B cell (primary cell): Measurements from ENCODE around the gene COL11A1. TPM values are rescaled to one million over a fixed set of nuclear protein-coding genes. Genes with fewer than 3 reads are reported as not detected.

Experiments used
- ATAC-seq: fragments of 200-7000 bp; cut with Tn5 transposase; one replicate; pipeline ENCODE4 v1.10.0; 2021; ENCODE audit warnings: low read depth, mild to moderate bottlenecking, moderate number of reproducible peaks, moderate library complexity
- CTCF ChIA-PET: fragments of 350-600 bp; sonication (Branson Sonifier 250); formaldehyde crosslinking; loops from one replicate; lab custom pipeline; 2021; ENCODE audit warnings: antibody characterized with exemption, inconsistent platforms; lab: Charles Lee
- POLR2A ChIA-PET: fragments of 350-600 bp; sonication (Branson Sonifier 250); formaldehyde crosslinking; loops from one replicate; lab custom pipeline; 2021; ENCODE audit warnings: antibody characterized with exemption; lab: Charles Lee
- DNase-seq: peaks from one replicate; pipeline ENCODE4 v3.0.0; 2013
- H2AFZ ChIP-seq: 2 replicates; pipeline ENCODE4 v1.6.1; 2012; ENCODE audit warnings: mild to moderate bottlenecking, low read depth, low read length; ENCODE audit not compliant: insufficient read depth, poor library complexity, severe bottlenecking
- H3K27ac ChIP-seq, 2 donors: 1 replicate in 1 of 2; 2 replicates in 1 of 2; pipeline ENCODE4 v1.5.1; 2012 to 2013; ENCODE audit warnings: low read length in 2 of 2, mild to moderate bottlenecking in 2 of 2, moderate library complexity in 1 of 2
- H3K27me3 ChIP-seq, 4 experiments: fragments of 200-600 bp in 1 of 4; sonication (generic) in 1 of 4; replicated peaks in 1 of 4; 1 replicate in 2 of 4; 2 replicates in 2 of 4; pipeline versions ENCODE4 v1.6.1 to v1.7.0; 2013 to 2016; ENCODE audit warnings: low read length in 3 of 4, mild to moderate bottlenecking in 2 of 4, mixed read lengths in 1 of 4, moderate library complexity in 1 of 4; ENCODE audit not compliant: insufficient read depth in 4 of 4, control insufficient read depth in 3 of 4; ENCODE audit errors: control extremely low read depth in 1 of 4
- H3K36me3 ChIP-seq, 2 experiments: replicated peaks in 1 of 2; 1 replicate in 1 of 2; 2 replicates in 1 of 2; pipeline versions ENCODE4 v1.6.1 to v1.7.1; 2013; ENCODE audit warnings: low read length in 1 of 2; ENCODE audit not compliant: insufficient read depth in 2 of 2, control insufficient read depth in 1 of 2; ENCODE audit errors: control extremely low read depth in 1 of 2, extremely low read depth in 1 of 2
- H3K4me1 ChIP-seq, 2 donors: fragments of 200-600 bp in 1 of 2; sonication (generic) in 1 of 2; 1 replicate in 1 of 2; 2 replicates in 1 of 2; pipeline versions ENCODE4 v1.5.1 to v1.6.1; 2013 to 2017; ENCODE audit warnings: low read length in 2 of 2; ENCODE audit not compliant: control insufficient read depth in 2 of 2, insufficient read depth in 2 of 2
- H3K4me2 ChIP-seq: replicated peaks from 2 replicates; pipeline ENCODE3; 2012; ENCODE audit warnings: mild to moderate bottlenecking, low read depth, low read length; ENCODE audit not compliant: poor library complexity, severe bottlenecking
- H3K4me3 ChIP-seq, 5 experiments: fragments of 200-600 bp in 1 of 5; sonication (generic) in 1 of 5; 1 replicate in 3 of 5; 2 replicates in 2 of 5; pipeline versions ENCODE4 v1.5.1 to v1.7.0; 2011 to 2016; ENCODE audit warnings: low read length in 4 of 5, mild to moderate bottlenecking in 4 of 5, low read depth in 2 of 5, control low read depth in 1 of 5, moderate library complexity in 1 of 5; ENCODE audit not compliant: insufficient read depth in 1 of 5; ENCODE audit errors: control extremely low read depth in 1 of 5, extremely low read depth in 1 of 5
- H3K79me2 ChIP-seq: fragments of 200-600 bp; sonication (generic); one replicate; pipeline ENCODE4 v1.6.0; 2016; ENCODE audit warnings: low read length; ENCODE audit not compliant: control insufficient read depth, insufficient read depth
- H3K9ac ChIP-seq: fragments of 200-600 bp; sonication (generic); 2 replicates; pipeline ENCODE4 v1.6.1; 2017; ENCODE audit warnings: mild to moderate bottlenecking, low read length, moderate library complexity
- H3K9me3 ChIP-seq, 3 donors: one replicate each; pipeline versions ENCODE4 v1.6.1 to v1.7.1; 2013; ENCODE audit warnings: low read length in 2 of 3; ENCODE audit not compliant: control insufficient read depth in 2 of 3, insufficient read depth in 1 of 3; ENCODE audit errors: control extremely low read depth in 1 of 3
- H4K20me1 ChIP-seq: 2 replicates; pipeline ENCODE4 v1.6.0; 2012; ENCODE audit warnings: mild to moderate bottlenecking, low read length; ENCODE audit not compliant: insufficient read depth, control insufficient read depth, poor library complexity, severe bottlenecking
- H3K27ac Mint-ChIP-seq: one replicate; pipeline ENCODE4 v1.8.0; 2021; ENCODE audit warnings: mixed read lengths
- H3K27me3 Mint-ChIP-seq: one replicate; pipeline ENCODE4 v1.8.0; 2021; ENCODE audit warnings: mixed read lengths
- H3K4me1 Mint-ChIP-seq: one replicate; pipeline ENCODE4 v1.8.0; 2021; ENCODE audit warnings: mixed read lengths
- H3K4me3 Mint-ChIP-seq: one replicate; pipeline ENCODE4 v1.8.0; 2021; ENCODE audit warnings: mixed read lengths
- H3K9me3 Mint-ChIP-seq: one replicate; pipeline ENCODE4 v1.8.0; 2022; ENCODE audit warnings: mixed read lengths; ENCODE audit not compliant: insufficient read depth
- EZH2 ChIP-seq: IDR thresholded peaks from 2 replicates; pipeline ENCODE4 v1.6.1; 2012; ENCODE audit warnings: borderline replicate concordance, low read depth, mild to moderate bottlenecking, moderate library complexity, low read length; ENCODE audit not compliant: insufficient read depth, poor library complexity, severe bottlenecking
- WGBS: methylation state at CpG from one replicate; pipeline ENCODE4 v1.1.5; 2013; ENCODE audit warnings: missing lambda C conversion rate; ENCODE audit not compliant: insufficient coverage; 5-methylcytosine and 5-hydroxymethylcytosine counted together
- intact Hi-C: fragments of 100-400 bp; cut with micrococcal nuclease; formaldehyde crosslinking; loops from one replicate; pipeline ENCODE4 v1.10.0; 2022
- polyA plus RNA-seq: library from polyadenylated mRNA; depleted of rRNA; stranded (reverse); fragments of >200 nt; gene quantifications from 2 replicates; pipeline ENCODE4 v1.2.3, GENCODE V29; 2012
- total RNA-seq, 2 donors: library from RNA; stranded (reverse); fragments of 120-200 nt in 1 of 2; gene quantifications; 1 replicate in 1 of 2; 2 replicates in 1 of 2; pipeline versions ENCODE4 v1.2.3 to v1.2.4, GENCODE V29; 2013 to 2022
- TF ChIP-seq, protein P1 (sequence below): fragments of 200-600 bp; IDR thresholded peaks from one replicate; pipeline ENCODE4 v1.8.0; 2022; ENCODE audit warnings: antibody characterized with exemption, mild to moderate bottlenecking

Gene COL11A1
- total and polyA plus RNA-seq, 2 donors (not counting 1 experiment from before 2014, with no cell fraction given) = not detected

DNA sequence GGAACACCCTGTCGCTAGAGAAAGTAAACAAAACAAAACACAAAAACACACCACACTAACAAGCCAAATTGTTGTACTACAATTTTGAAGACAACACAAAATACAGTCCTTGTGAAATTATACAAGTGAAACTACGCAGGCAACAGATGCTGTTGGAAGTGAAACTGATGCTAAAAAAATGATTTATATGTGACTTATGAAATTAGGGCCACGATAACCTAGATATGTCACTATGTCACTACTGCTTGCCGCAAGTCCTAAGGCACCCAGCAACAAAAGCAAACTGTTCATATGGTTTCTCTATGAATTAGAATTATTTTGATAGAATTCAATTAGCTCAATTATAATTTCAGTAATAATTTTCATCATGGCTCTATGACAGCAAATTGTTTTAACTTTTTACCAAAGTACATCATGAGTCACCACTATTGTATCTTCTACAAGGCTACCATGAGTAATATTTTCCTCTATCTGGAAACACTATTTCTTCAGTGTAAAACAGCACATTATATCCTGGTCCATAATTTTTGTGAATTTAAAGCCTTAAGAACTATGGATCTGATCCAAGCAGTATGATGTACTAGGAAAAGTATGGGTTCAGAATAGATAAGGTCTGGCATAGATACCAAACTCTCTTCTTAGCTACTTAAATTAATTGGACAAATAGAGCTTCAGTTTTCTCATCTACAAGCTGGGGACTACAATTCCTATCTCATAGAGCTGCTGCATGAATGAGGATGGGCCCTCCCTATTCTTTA, 216.3 kb downstream of the COL11A1 start:
- DNase-seq = no peak
- ATAC-seq = no peak
- POLR2A ChIA-PET = no interaction called here
- Histone ChIP-seq H2AFZ (no peak overlapping the region), H3K27ac (no peak overlapping the region), H4K20me1 (no peaks in the 10 kb centered on the region), H3K9ac (no peak overlapping the region), H3K27me3 (no peaks in the 10 kb centered on the region), H3K79me2 (no peaks in the 10 kb centered on the region), H3K4me1 (no peaks in the 10 kb centered on the region), H3K9me3 (no peaks in the 10 kb centered on the region), H3K36me3 (no peaks in the 10 kb centered on the region), H3K4me2 (no peak overlapping the region), H3K4me3 (no peak overlapping the region)
- Mint-ChIP-seq H3K9me3 (no peaks in the 10 kb centered on the region), H3K27me3 (no peaks in the 10 kb centered on the region), H3K4me1 (no peaks in the 10 kb centered on the region), H3K4me3 (no peak overlapping the region), H3K27ac (no peak overlapping the region)
- intact Hi-C loops = no loop called here
- 83% methylated on average over 1 of the region's 4 CpGs for WGBS
- TF ChIP-seq, protein P1, sequence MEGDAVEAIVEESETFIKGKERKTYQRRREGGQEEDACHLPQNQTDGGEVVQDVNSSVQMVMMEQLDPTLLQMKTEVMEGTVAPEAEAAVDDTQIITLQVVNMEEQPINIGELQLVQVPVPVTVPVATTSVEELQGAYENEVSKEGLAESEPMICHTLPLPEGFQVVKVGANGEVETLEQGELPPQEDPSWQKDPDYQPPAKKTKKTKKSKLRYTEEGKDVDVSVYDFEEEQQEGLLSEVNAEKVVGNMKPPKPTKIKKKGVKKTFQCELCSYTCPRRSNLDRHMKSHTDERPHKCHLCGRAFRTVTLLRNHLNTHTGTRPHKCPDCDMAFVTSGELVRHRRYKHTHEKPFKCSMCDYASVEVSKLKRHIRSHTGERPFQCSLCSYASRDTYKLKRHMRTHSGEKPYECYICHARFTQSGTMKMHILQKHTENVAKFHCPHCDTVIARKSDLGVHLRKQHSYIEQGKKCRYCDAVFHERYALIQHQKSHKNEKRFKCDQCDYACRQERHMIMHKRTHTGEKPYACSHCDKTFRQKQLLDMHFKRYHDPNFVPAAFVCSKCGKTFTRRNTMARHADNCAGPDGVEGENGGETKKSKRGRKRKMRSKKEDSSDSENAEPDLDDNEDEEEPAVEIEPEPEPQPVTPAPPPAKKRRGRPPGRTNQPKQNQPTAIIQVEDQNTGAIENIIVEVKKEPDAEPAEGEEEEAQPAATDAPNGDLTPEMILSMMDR = no peak
- no peak for TF ChIP-seq EZH2
- CTCF ChIA-PET = no interaction called here

DNA sequence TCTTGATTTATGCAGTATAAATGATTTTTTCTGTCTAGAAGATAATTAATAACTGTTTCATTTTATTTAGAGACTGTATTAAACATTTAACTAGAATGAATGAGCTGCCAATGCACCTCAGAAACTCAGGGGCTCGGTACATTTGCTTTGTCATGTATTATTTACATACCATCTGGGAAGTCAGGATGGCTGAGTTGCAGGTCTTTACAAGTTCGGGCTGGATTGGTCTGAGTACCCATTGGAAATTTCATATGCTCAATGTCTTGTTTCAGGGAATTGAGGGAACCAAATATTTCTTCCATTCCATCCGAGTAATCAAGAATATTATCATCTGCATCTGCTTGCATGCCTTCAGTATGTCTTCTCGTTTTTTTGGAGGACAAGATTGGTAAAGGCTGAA, 221.7 kb downstream of the COL11A1 start:
- intact Hi-C loops = no loop called here

More for the DNA sequence above, 221.7 kb downstream of the COL11A1 start:
- Histone ChIP-seq H3K4me2 (no peak overlapping the region), H2AFZ (no peak overlapping the region), H3K4me3 (no peak overlapping the region), H3K9ac (no peak overlapping the region), H4K20me1 (no peaks in the 10 kb centered on the region), H3K4me1 (no peaks in the 10 kb centered on the region), H3K79me2 (no peaks in the 10 kb centered on the region), H3K27me3 (no peaks in the 10 kb centered on the region), H3K27ac (no peak overlapping the region), H3K9me3 (no peaks in the 10 kb centered on the region), H3K36me3 (no peaks in the 10 kb centered on the region)
- POLR2A ChIA-PET = no interaction called here
- ATAC-seq = no peak
- Mint-ChIP-seq H3K27ac (no peak overlapping the region), H3K4me3 (no peak overlapping the region), H3K27me3 (no peaks in the 10 kb centered on the region), H3K4me1 (no peaks in the 10 kb centered on the region), H3K9me3 (no peaks in the 10 kb centered on the region)
- CTCF ChIA-PET = no interaction called here
- WGBS = no CpG with 5 or more reads among the region's 4 CpGs
- DNase-seq = no peak
- TF ChIP-seq, protein P1 = no peak
- TF ChIP-seq EZH2 = no peak
